Activated T-cell treated with anti-CD3 and anti-CD28 coated beads, Interleukin-2, amount 50 U/mL, for 4 hours (primary cell): ENCODE measurements around the gene FILIP1. TPM values are rescaled to one million over a fixed set of nuclear protein-coding genes. Genes with fewer than 3 reads are reported as not detected.

Experiments
- ATAC-seq, 2 donors: fragments of 200-7000 bp; cut with Tn5 transposase; one replicate each; pipeline ENCODE4 v1.10.0; 2021
- DNase-seq: peaks from one replicate; pipeline ENCODE4 v3.0.0-alpha.2; 2020
- H3K27me3 Mint-ChIP-seq: one replicate; pipeline ENCODE4 v1.8.0; 2021; ENCODE audit warnings: low read depth, mixed read lengths
- H3K36me3 Mint-ChIP-seq: one replicate; pipeline ENCODE4 v1.8.0; 2022; ENCODE audit warnings: mixed read lengths; ENCODE audit not compliant: insufficient read depth
- H3K4me1 Mint-ChIP-seq: one replicate; pipeline ENCODE4 v1.8.0; 2021; ENCODE audit warnings: low read depth, mixed read lengths
- H3K4me3 Mint-ChIP-seq: one replicate; pipeline ENCODE4 v1.8.0; 2021; ENCODE audit warnings: mild to moderate bottlenecking, moderate library complexity, mixed read lengths
- H3K9me3 Mint-ChIP-seq: one replicate; pipeline ENCODE4 v1.8.0; 2021; ENCODE audit warnings: mixed read lengths
- total RNA-seq, 3 donors: library from RNA; stranded (reverse); gene quantifications; one replicate each; pipeline ENCODE4 v1.2.1, GENCODE V29; 2021

The FILIP1 gene
- total RNA-seq, 3 donors from 2014 or later: 0.05 TPM; not detected in 2

- Mint-ChIP-seq H3K4me1 (peaks cover 17% of the 10 kb centered on the region), H3K27me3 (no peaks in the 10 kb centered on the region), H3K36me3 (peaks cover 6% of the 10 kb centered on the region), H3K9me3 (no peaks in the 10 kb centered on the region), H3K4me3 (no peak overlapping the region)
- no peak for ATAC-seq
- no peak for DNase-seq
Measured at GRCh38 chr6:75291744-75292143, 201.9 kb downstream of the FILIP1 start.

DNA sequence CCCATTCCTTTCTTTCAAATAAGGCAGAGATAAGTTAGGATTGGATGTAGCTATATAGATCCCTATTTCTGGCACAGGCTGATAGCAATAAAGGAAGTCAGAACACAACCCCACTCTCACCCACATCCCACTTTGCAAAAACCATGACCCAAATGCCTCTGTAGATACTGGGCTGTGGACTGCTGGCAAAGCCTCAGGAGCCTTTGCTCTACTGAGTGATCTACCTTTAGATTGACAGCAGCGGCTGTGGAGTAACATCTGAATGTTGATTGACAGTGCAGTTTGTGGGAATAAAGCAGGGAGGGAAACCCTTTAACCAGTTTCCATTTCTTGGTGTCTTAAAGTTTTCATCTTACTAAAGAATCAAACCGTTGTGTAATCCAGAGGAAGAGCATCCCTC, 202.3 kb downstream of the FILIP1 start:
- H3K4me3 Mint-ChIP-seq: no peak overlapping the region

GRCh38 chr6:75290136-75290945, 203.3 kb downstream of the FILIP1 start:
- Mint-ChIP-seq H3K9me3 (no peaks in the 10 kb centered on the region), H3K27me3 (no peaks in the 10 kb centered on the region), H3K4me3 (no peak overlapping the region), H3K36me3 (peaks cover 6% of the 10 kb centered on the region), H3K4me1 (peaks cover 23% of the 10 kb centered on the region)
- DNase-seq: no peak
- no peak for ATAC-seq

More for the DNA sequence above, 202.3 kb downstream of the FILIP1 start:
- DNase-seq (no peak), ATAC-seq (no peak)
- H3K4me1 Mint-ChIP-seq: peaks cover 22% of the 10 kb centered on the region
- H3K9me3 Mint-ChIP-seq: no peaks in the 10 kb centered on the region
- no peaks in the 10 kb centered on the region for H3K27me3 Mint-ChIP-seq
- H3K36me3 Mint-ChIP-seq: peaks cover 6% of the 10 kb centered on the region

GRCh38 chr6:75288023-75288422, 205.6 kb downstream of the FILIP1 start:
- no peak overlapping the region for H3K4me3 Mint-ChIP-seq
- H3K36me3 Mint-ChIP-seq: peaks cover 6% of the 10 kb centered on the region
- ATAC-seq: no peak
- no peak for DNase-seq
- H3K4me1 Mint-ChIP-seq: peaks cover 23% of the 10 kb centered on the region
- H3K9me3 Mint-ChIP-seq: no peaks in the 10 kb centered on the region
- H3K27me3 Mint-ChIP-seq: no peaks in the 10 kb centered on the region

GRCh38 chr6:75287424-75287823, 206.2 kb downstream of the FILIP1 start:
- H3K4me1 Mint-ChIP-seq: peaks cover 27% of the 10 kb centered on the region
- no peak overlapping the region for H3K4me3 Mint-ChIP-seq
- peaks cover 6% of the 10 kb centered on the region for H3K36me3 Mint-ChIP-seq

DNA sequence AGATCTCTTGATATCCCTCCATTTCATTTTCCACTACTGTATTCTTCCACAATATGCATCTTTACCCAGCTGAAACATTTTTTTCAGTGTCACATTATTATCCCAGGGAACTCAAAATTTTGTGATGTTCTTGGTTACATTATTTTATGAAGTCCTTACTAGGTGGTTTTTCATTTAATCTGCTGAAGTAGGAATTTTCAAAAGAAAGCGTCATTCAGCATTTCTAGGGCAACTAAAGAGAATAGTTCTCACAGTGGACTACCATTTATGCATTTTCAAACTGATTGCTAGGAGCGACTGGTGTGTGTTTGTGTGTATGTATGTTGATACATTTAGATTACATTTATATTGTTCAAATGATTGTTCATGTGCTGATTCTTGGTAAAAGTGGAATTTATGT, 206.6 kb downstream of the FILIP1 start:
- Mint-ChIP-seq H3K27me3 (no peaks in the 10 kb centered on the region), H3K36me3 (peaks cover 6% of the 10 kb centered on the region), H3K9me3 (no peaks in the 10 kb centered on the region), H3K4me1 (peaks cover 30% of the 10 kb centered on the region), H3K4me3 (peak overlapping the region; percentile 34)
- ATAC-seq (no peak), DNase-seq (no peak)

More at GRCh38 chr6:75287424-75287823, 206.2 kb downstream of the FILIP1 start:
- no peaks in the 10 kb centered on the region for H3K9me3 Mint-ChIP-seq
- no peaks in the 10 kb centered on the region for H3K27me3 Mint-ChIP-seq
- ATAC-seq: no peak
- DNase-seq: no peak

- Mint-ChIP-seq H3K9me3 (no peaks in the 10 kb centered on the region), H3K27me3 (no peaks in the 10 kb centered on the region), H3K4me3 (no peak overlapping the region), H3K36me3 (peaks cover 6% of the 10 kb centered on the region), H3K4me1 (peaks cover 43% of the 10 kb centered on the region)
- DNase-seq: no peak
- no peak for ATAC-seq
Measured at GRCh38 chr6:75285283-75285639, 208.3 kb downstream of the FILIP1 start.

DNA sequence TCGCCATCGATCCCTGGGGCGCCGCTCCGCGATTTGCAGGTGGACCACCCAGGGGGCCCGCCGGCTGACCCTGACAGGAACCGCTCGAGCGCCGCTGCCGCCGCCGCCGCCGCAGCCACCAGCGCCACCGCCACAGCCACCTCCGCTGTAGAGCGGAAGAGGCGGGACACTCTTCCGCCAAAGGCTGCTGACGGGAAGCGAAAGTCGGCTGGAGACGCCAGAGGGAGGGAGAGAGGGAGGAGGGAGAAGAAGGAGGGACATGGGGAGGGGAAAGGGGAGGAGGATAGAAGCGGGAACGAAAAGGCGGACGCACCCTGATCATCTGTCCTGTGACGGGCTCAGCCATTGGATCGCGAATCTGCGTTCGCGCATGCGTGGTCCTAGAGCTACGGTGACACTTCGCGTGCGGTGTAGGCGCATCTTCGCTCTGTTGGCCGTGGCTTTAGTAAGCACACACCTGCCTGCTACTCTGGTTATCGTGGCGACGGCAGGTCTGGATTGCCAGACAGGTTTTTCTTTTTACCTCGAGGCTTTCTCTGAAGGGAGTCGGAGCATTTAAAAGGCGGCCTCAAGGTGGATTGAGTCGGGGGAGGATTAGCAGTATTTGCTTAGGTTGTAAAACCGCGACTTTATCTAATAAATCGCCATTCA, 208.8 kb downstream of the FILIP1 start, which contains the start of gene TMEM30A:
Gene TMEM30A (minus strand): TSS at position 161 of the 651 bp plus-strand sequence. CDS start 154 bp downstream, at position 7.
- peaks cover 46% of the 10 kb centered on the region for H3K4me1 Mint-ChIP-seq
- no peaks in the 10 kb centered on the region for H3K27me3 Mint-ChIP-seq
- no peaks in the 10 kb centered on the region for H3K9me3 Mint-ChIP-seq
- no peak within 1 kb of the TSS for H3K4me3 Mint-ChIP-seq
- ATAC-seq: peak; percentile 95 to 98
- peak; percentile 94 for DNase-seq
- H3K36me3 Mint-ChIP-seq: peaks cover 3% of the 10 kb centered on the region

- ATAC-seq: peak; percentile 15 to 27
Measured at GRCh38 chr6:75283907-75284631, 209.5 kb downstream of the FILIP1 start.

DNA sequence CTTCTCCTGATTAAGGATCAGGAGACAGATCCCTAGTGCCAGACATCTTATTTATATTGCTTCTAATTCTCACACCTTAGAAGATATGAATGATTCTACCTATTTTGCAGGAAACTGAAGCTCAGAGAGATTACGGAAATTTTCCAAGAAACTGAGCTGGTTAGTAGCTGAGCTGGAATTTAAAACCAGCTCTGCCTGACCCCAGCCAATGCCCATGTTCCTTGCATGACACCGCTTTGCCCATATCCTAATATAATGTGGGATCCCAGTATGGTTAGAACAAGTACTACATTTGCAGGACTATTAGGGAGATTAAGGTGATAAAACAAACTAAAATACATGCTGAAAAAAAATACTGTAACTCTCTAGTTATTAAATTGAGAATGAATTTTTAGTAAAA, 210.9 kb downstream of the FILIP1 start:
- peaks cover 57% of the 10 kb centered on the region for H3K4me1 Mint-ChIP-seq
- no peak for ATAC-seq
- H3K4me3 Mint-ChIP-seq: peak overlapping the region; percentile 68
- peaks cover 6% of the 10 kb centered on the region for H3K36me3 Mint-ChIP-seq
- H3K27me3 Mint-ChIP-seq: no peaks in the 10 kb centered on the region
- no peak for DNase-seq
- no peaks in the 10 kb centered on the region for H3K9me3 Mint-ChIP-seq

More at GRCh38 chr6:75283907-75284631, 209.5 kb downstream of the FILIP1 start:
- H3K36me3 Mint-ChIP-seq: peaks cover 2% of the 10 kb centered on the region
- H3K4me3 Mint-ChIP-seq: no peak overlapping the region
- DNase-seq: no peak
- H3K27me3 Mint-ChIP-seq: no peaks in the 10 kb centered on the region
- peaks cover 49% of the 10 kb centered on the region for H3K4me1 Mint-ChIP-seq
- no peaks in the 10 kb centered on the region for H3K9me3 Mint-ChIP-seq

GRCh38 chr6:75281653-75282052, 211.9 kb downstream of the FILIP1 start:
- H3K9me3 Mint-ChIP-seq: no peaks in the 10 kb centered on the region
- ATAC-seq (no peak), DNase-seq (no peak)
- H3K4me3 Mint-ChIP-seq: peak overlapping the region; percentile 63
- peaks cover 6% of the 10 kb centered on the region for H3K36me3 Mint-ChIP-seq
- no peaks in the 10 kb centered on the region for H3K27me3 Mint-ChIP-seq
- H3K4me1 Mint-ChIP-seq: peaks cover 51% of the 10 kb centered on the region

DNA sequence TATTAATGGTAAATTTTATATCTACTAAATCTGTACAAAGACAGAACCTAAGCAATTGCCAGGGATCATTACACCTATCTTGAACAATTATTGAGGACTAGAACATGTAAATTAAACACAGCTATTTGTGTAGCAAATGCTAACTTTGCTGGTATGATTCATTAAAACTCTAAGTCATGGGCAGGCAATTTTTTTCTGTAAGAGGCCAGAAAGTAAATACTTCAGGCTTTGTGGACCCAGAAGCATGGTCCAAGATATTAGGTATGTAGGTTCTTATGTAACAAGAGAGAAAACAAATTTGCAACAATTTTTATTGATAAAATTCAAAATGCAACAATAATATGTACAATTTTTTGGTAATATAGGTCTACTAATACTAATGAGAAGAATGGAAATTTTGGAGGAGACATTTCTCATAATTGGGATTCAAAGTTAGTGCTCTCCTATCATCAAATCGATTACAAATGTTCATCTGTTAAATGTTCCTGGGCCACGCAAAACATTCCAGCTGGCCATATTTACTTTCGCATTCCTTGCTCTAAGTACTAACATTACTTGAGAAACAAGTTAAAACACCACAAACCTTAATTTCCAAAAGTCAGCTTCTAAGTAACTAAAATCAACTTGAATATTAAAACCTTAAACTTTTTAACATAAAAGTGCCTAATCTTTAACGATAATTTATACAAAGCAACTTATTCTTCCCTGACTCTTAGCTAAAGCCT, 213.3 kb downstream of the FILIP1 start:
- peaks cover 15% of the 10 kb centered on the region for H3K36me3 Mint-ChIP-seq
- peaks cover 59% of the 10 kb centered on the region for H3K4me1 Mint-ChIP-seq
- no peaks in the 10 kb centered on the region for H3K27me3 Mint-ChIP-seq
- H3K4me3 Mint-ChIP-seq: no peak overlapping the region
- no peak for ATAC-seq
- H3K9me3 Mint-ChIP-seq: no peaks in the 10 kb centered on the region
- no peak for DNase-seq

GRCh38 chr6:75279418-75279817, 214.2 kb downstream of the FILIP1 start:
- Mint-ChIP-seq H3K4me3 (peak overlapping the region; percentile 5), H3K9me3 (no peaks in the 10 kb centered on the region), H3K27me3 (no peaks in the 10 kb centered on the region), H3K36me3 (peaks cover 20% of the 10 kb centered on the region), H3K4me1 (peaks cover 65% of the 10 kb centered on the region)
- no peak for DNase-seq
- no peak for ATAC-seq
